HCT116 (cell line): ENCODE data around the gene CPEB1. TPM values are rescaled to one million over a fixed set of nuclear protein-coding genes. Genes with fewer than 3 reads are reported as not detected.
"Not testable (repeated sequence)": the region's sequence is repeated elsewhere in the genome, so short reads cannot be mapped to it uniquely, and the experiment has no call there.

Source experiments
- ATAC-seq: fragments of 200-7000 bp; cut with Tn5 transposase; 2 replicates; pipeline ENCODE4 v1.9.1; 2020; ENCODE audit warnings: mild to moderate bottlenecking, moderate library complexity
- BruUV-seq: library from RNA; stranded (reverse); fragments of 400-500 nt; replicated peaks from 2 replicates; lab custom pipeline; 2021; lab: Mats Ljungman, UMichigan
- CTCF ChIA-PET: fragments of 300-600 bp; sonication (Branson Sonifier 250); formaldehyde crosslinking; loops from one replicate; lab custom pipeline; 2021; ENCODE audit warnings: antibody characterized with exemption; lab: Charles Lee
- POLR2A ChIA-PET: fragments of 300-600, 350-600 bp; sonication (Branson Sonifier 250); formaldehyde crosslinking; loops from one replicate; lab custom pipeline; 2021; ENCODE audit warnings: antibody characterized with exemption; lab: Charles Lee
- RAD21 ChIA-PET, 2 experiments: fragments of 300-600 bp; sonication (Branson Sonifier 250); formaldehyde crosslinking; loops; one replicate each; lab custom pipeline; 2023; ENCODE audit warnings: low total read pairs in 2 of 2; ENCODE audit not compliant: uncharacterized antibody in 2 of 2, unreplicated experiment in 2 of 2, low non-redundant PET in 1 of 2; lab: Charles Lee
- DNase-seq: peaks from one replicate; pipeline ENCODE4 v3.0.0-alpha.2; 2010; ENCODE audit warnings: low read depth, low spot score
- H2AFZ ChIP-seq: fragments of 200-600 bp; shearing (Covaris generic), sonication (generic); 2 replicates; pipeline ENCODE4 v1.6.1; 2017; ENCODE audit warnings: low read depth, mixed run types, mixed read lengths, antibody characterized with exemption, low read length; ENCODE audit not compliant: poor library complexity, severe bottlenecking
- H3K27ac ChIP-seq: 2 replicates; pipeline ENCODE4 v1.5.1; 2012; ENCODE audit warnings: low read depth, low read length
- H3K27me3 ChIP-seq: fragments of 200-600 bp; sonication (generic); 2 replicates; pipeline ENCODE4 v1.6.1; 2016; ENCODE audit warnings: mixed run types, low read length, mixed read lengths; ENCODE audit not compliant: insufficient read depth
- H3K36me3 ChIP-seq, 2 experiments: fragments of 200-500 bp in 1 of 2; fragments of 200-600 bp in 1 of 2; sonication (Bioruptor generic) in 1 of 2; sonication (generic) in 1 of 2; 2 replicates each; pipeline versions ENCODE4 v1.5.1 to v1.6.1; 2014 to 2016; ENCODE audit warnings: low read length in 2 of 2, inconsistent platforms in 1 of 2, mixed read lengths in 1 of 2, mixed run types in 1 of 2; ENCODE audit not compliant: insufficient read depth in 2 of 2, control insufficient read depth in 1 of 2
- H3K4me1 ChIP-seq, 2 experiments: fragments of 200-600 bp in 1 of 2; sonication (generic) in 1 of 2; 2 replicates each; pipeline versions ENCODE4 v1.5.1 to v1.6.1; 2012 to 2017; ENCODE audit warnings: low read length in 2 of 2, inconsistent platforms in 1 of 2, mild to moderate bottlenecking in 1 of 2, mixed read lengths in 1 of 2, mixed run types in 1 of 2, moderate library complexity in 1 of 2; ENCODE audit not compliant: insufficient read depth in 2 of 2, control insufficient read depth in 1 of 2
- H3K4me2 ChIP-seq: fragments of 200-600 bp; sonication (generic); 2 replicates; pipeline ENCODE4 v1.6.1; 2017; ENCODE audit warnings: mixed run types, low read length, mixed read lengths
- H3K4me3 ChIP-seq, 2 experiments: fragments of 200-600 bp in 1 of 2; sonication (generic) in 1 of 2; replicated peaks in 1 of 2; 2 replicates each; pipeline ENCODE4 v1.5.1; 2011 to 2016; ENCODE audit warnings: low read length in 2 of 2, control low read depth in 1 of 2, low read depth in 1 of 2, mild to moderate bottlenecking in 1 of 2, mixed read lengths in 1 of 2, mixed run types in 1 of 2
- H3K79me2 ChIP-seq: fragments of 200-600 bp; sonication (generic); 2 replicates; pipeline ENCODE4 v1.6.1; 2017; ENCODE audit warnings: mild to moderate bottlenecking, mixed run types, low read length, moderate library complexity, mixed read lengths; ENCODE audit not compliant: insufficient read depth
- H3K9ac ChIP-seq: fragments of 200-600 bp; sonication (generic); 2 replicates; pipeline ENCODE4 v1.6.1; 2016; ENCODE audit warnings: low read length, mixed read lengths
- H3K9me2 ChIP-seq: fragments of 200-600 bp; sonication (generic), shearing (Covaris generic); 2 replicates; pipeline ENCODE4 v1.6.1; 2017; ENCODE audit warnings: mixed run types, mild to moderate bottlenecking, moderate library complexity; ENCODE audit not compliant: insufficient read depth
- H3K9me3 ChIP-seq, 2 experiments: fragments of 200-500 bp in 1 of 2; fragments of 200-600 bp in 1 of 2; sonication (Bioruptor generic) in 1 of 2; sonication (generic) in 1 of 2; 2 replicates each; pipeline ENCODE4 v1.6.1; 2014 to 2017; ENCODE audit warnings: low read length in 2 of 2, mixed read lengths in 2 of 2, inconsistent platforms in 1 of 2, low read depth in 1 of 2, mild to moderate bottlenecking in 1 of 2, mixed run types in 1 of 2, moderate library complexity in 1 of 2; ENCODE audit not compliant: control insufficient read depth in 1 of 2, insufficient read depth in 1 of 2
- H4K20me1 ChIP-seq: fragments of 200-600 bp; sonication (generic), shearing (Covaris generic); 2 replicates; pipeline ENCODE4 v1.6.1; 2017; ENCODE audit warnings: mixed run types, mild to moderate bottlenecking, moderate library complexity; ENCODE audit not compliant: insufficient read depth
- JUND ChIP-seq: IDR thresholded peaks from 2 replicates; pipeline ENCODE4 v1.6.1; 2012
- MAX ChIP-seq: IDR thresholded peaks from 2 replicates; pipeline ENCODE4 v1.6.1; 2012
- POLR2AphosphoS5 ChIP-seq: IDR thresholded peaks from 2 replicates; pipeline ENCODE4 v1.6.1; 2011; ENCODE audit warnings: mild to moderate bottlenecking, low read depth, low read length, moderate library complexity
- SIN3A ChIP-seq: IDR thresholded peaks from 2 replicates; pipeline ENCODE4 v1.6.1; 2012; ENCODE audit warnings: low read depth
- ZNF274 ChIP-seq: fragments of 200-500 bp; sonication (Bioruptor generic); IDR thresholded peaks from 2 replicates; pipeline ENCODE4 v1.6.1; 2014; ENCODE audit warnings: mild to moderate bottlenecking, low read depth, low read length, inconsistent platforms
- intact Hi-C: fragments of 100-400 bp; cut with micrococcal nuclease; formaldehyde crosslinking; loops from 2 replicates; pipeline ENCODE4 v1.10.0; 2022
- total RNA-seq: library from RNA; stranded (reverse); gene quantifications from one replicate; pipeline ENCODE4 v1.2.1, GENCODE V29; 2021; ENCODE audit not compliant: unreplicated experiment

CPEB1 gene
- total RNA-seq, 1 experiment from 2014 or later: not detected

GRCh38 chr15:82535566-82536408 lies 111.4 kb downstream of the CPEB1 start:
- no peak overlapping the region for H3K4me3 ChIP-seq
- ATAC-seq (no peak), DNase-seq (no peak)
- H3K4me2 ChIP-seq: no peak overlapping the region
- CTCF ChIA-PET: interaction anchor here (1.5 kb wide), 1 partner anchor 475 kb away, joined by 3 read pairs; the partner anchor contains the start of gene C15orf40
- RAD21 ChIA-PET: no interaction called here
- peaks cover 0 to 17% of the 10 kb centered on the region in 2 experiments; a peak in 3 of 4 replicates for H3K4me1 ChIP-seq
- H3K27ac ChIP-seq: peak overlapping the region; percentile 46
- no peaks in the 10 kb centered on the region for H3K27me3 ChIP-seq
- POLR2A ChIA-PET: interaction anchor here (0.6 to 0.8 kb wide), 2 partner anchors 9 to 297 kb away, joined by 3 to 4 read pairs; no protein-coding TSS in a partner anchor
- TF ChIP-seq POLR2AphosphoS5: peak; percentile 57
- TF ChIP-seq ZNF274: no peak
- no peak for TF ChIP-seq MAX
- 0 out of 2 replicates have a peak, but pooled peaks have one; percentile 8 for TF ChIP-seq JUND
- TF ChIP-seq SIN3A: 0 out of 2 replicates have a peak, but pooled peaks have one; percentile 22
- no peak overlapping the region for H3K9ac ChIP-seq
- H3K9me3 ChIP-seq: no peaks in the 10 kb centered on the region
- H2AFZ ChIP-seq: no peak overlapping the region
- H3K36me3 ChIP-seq: peaks cover 34 to 45% of the 10 kb centered on the region in 2 experiments
- peaks cover 42% of the 10 kb centered on the region for H3K79me2 ChIP-seq
- intact Hi-C loops: loop anchor here (10.0 kb wide), 1 partner anchor 469 kb away; no protein-coding TSS in a partner anchor
- no TSS peak for BruUV-seq
- peaks cover 23% of the 10 kb centered on the region for H4K20me1 ChIP-seq
- no peaks in the 10 kb centered on the region for H3K9me2 ChIP-seq

DNA sequence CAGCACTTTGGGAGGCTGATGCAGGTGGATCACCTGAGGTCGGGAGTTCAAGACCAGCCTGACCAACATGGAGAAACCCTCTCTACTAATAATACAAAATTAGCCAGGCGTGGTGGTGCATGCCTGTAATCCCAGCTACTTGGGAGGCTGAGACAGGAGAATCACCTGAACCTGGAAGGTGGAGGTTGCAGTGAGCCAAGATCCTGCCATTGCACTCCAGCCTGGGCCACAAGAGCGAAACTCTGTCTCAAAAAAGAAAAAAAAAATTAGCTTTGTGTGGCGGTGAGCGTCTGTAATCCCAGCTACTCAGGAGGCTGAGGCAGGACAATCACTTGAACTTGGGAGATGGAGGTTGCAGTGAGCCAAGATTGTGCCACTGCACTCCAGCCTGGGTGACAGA lies 112.0 kb downstream of the CPEB1 start:
- H2AFZ ChIP-seq, ATAC-seq, H3K9me3 ChIP-seq, BruUV-seq, DNase-seq, H3K27ac ChIP-seq, H3K27me3 ChIP-seq, H3K4me3 ChIP-seq, RAD21 ChIA-PET, H3K9ac ChIP-seq, H3K9me2 ChIP-seq, H3K4me2 ChIP-seq: not testable (repeated sequence)
- ChIA-PET POLR2A (interaction anchor here (0.6 to 0.8 kb wide), 2 partner anchors 9 to 298 kb away, joined by 3 to 4 read pairs; no protein-coding TSS in a partner anchor), CTCF (interaction anchor here (1.5 kb wide), 1 partner anchor 476 kb away, joined by 3 read pairs; the partner anchor contains the start of gene C15orf40)
- peaks cover 23% of the 10 kb centered on the region for H4K20me1 ChIP-seq
- H3K79me2 ChIP-seq: peaks cover 40% of the 10 kb centered on the region
- intact Hi-C loops: loop anchor here (10.0 kb wide), 1 partner anchor 470 kb away; no protein-coding TSS in a partner anchor
- H3K36me3 ChIP-seq: peaks cover 34 to 45% of the 10 kb centered on the region in 2 experiments
- peaks cover 0 to 20% of the 10 kb centered on the region in 2 experiments; a peak in 3 of 4 replicates for H3K4me1 ChIP-seq

- H3K4me3 ChIP-seq, H3K9me3 ChIP-seq, POLR2A ChIA-PET, ATAC-seq, DNase-seq, CTCF ChIA-PET, H3K27me3 ChIP-seq, RAD21 ChIA-PET, BruUV-seq, H2AFZ ChIP-seq, H3K9me2 ChIP-seq, H3K4me2 ChIP-seq, H3K27ac ChIP-seq, H3K9ac ChIP-seq: not testable (repeated sequence)
- H3K36me3 ChIP-seq: peaks cover 34 to 39% of the 10 kb centered on the region in 2 experiments
- peaks cover 33% of the 10 kb centered on the region for H3K79me2 ChIP-seq
- peaks cover 23% of the 10 kb centered on the region for H4K20me1 ChIP-seq
- intact Hi-C loops: loop anchor here (10.0 kb wide), 1 partner anchor 470 kb away; no protein-coding TSS in a partner anchor
- H3K4me1 ChIP-seq: peaks cover 0 to 20% of the 10 kb centered on the region in 2 experiments; a peak in 3 of 4 replicates
Measured at GRCh38 chr15:82534457-82534861, 112.7 kb downstream of the CPEB1 start.
